SK-N-SH treated with all-trans-retinoic acid at 6 μM for 48 hours (cell line): ENCODE measurements around the gene TCERG1L.

Experiments
- ARNTL ChIP-seq: fragments of 450-650 bp; formaldehyde crosslinking; IDR thresholded peaks from 2 replicates; pipeline ENCODE4 v1.5.0; 2020; ENCODE audit warnings: low read depth, mild to moderate bottlenecking, moderate library complexity, borderline replicate concordance
- GLIS3 ChIP-seq: fragments of 250-450 bp; sonication (Bioruptor Pico); IDR thresholded peaks from 2 replicates; pipeline ENCODE4 v1.5.0; 2020; ENCODE audit warnings: mild to moderate bottlenecking, moderate library complexity
- TCF4 ChIP-seq: fragments of 250-450 bp; sonication (Bioruptor Pico); IDR thresholded peaks from 2 replicates; pipeline ENCODE4 v1.8.0; 2021; ENCODE audit warnings: mild to moderate bottlenecking, moderate library complexity, borderline replicate concordance
- ZFP30 ChIP-seq: fragments of 450-650 bp; formaldehyde crosslinking; IDR thresholded peaks from 2 replicates; pipeline ENCODE4 v1.5.0; 2022; ENCODE audit warnings: mild to moderate bottlenecking, moderate library complexity
- ZNF8 ChIP-seq: fragments of 450-650 bp; formaldehyde crosslinking; IDR thresholded peaks from 2 replicates; pipeline ENCODE4 v1.5.0; 2020; ENCODE audit warnings: mild to moderate bottlenecking, moderate library complexity
- TF ChIP-seq, protein P1 (sequence below): fragments of 250-450 bp; sonication (Bioruptor Pico); IDR thresholded peaks from 2 replicates; pipeline ENCODE4 v1.5.1; 2021; ENCODE audit warnings: mild to moderate bottlenecking, moderate library complexity
- TF ChIP-seq, protein P2 (sequence below): fragments of 250-450 bp; sonication (Bioruptor Pico); IDR thresholded peaks from 2 replicates; pipeline ENCODE4 v1.8.0; 2020; ENCODE audit warnings: mild to moderate bottlenecking, moderate library complexity, borderline replicate concordance

DNA sequence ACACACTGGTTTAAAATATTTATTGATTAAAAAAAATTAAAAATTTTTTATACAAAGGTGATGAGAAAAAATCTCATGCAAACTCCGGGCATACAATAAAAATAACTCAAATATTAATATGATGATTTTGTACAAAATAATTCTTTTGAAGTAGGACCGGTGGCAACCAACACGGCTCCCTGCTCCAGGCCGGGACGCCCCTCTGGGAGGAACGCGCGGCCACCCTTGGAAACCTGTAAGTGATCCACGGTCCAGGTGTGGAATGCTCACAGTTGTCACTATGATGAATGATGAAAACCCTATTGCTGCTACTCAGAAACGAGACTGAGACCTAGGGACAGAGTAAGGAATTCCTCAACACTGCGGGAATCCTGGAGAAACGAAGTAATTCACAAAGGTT is 219.1 kb downstream of the TCERG1L start:
- TF ChIP-seq TCF4 (CRISPR knock-in tag) = no peak
- TF ChIP-seq, protein P1, sequence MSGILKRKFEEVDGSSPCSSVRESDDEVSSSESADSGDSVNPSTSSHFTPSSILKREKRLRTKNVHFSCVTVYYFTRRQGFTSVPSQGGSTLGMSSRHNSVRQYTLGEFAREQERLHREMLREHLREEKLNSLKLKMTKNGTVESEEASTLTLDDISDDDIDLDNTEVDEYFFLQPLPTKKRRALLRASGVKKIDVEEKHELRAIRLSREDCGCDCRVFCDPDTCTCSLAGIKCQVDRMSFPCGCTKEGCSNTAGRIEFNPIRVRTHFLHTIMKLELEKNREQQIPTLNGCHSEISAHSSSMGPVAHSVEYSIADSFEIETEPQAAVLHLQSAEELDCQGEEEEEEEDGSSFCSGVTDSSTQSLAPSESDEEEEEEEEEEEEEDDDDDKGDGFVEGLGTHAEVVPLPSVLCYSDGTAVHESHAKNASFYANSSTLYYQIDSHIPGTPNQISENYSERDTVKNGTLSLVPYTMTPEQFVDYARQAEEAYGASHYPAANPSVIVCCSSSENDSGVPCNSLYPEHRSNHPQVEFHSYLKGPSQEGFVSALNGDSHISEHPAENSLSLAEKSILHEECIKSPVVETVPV = no peak
- TF ChIP-seq ZFP30 (CRISPR knock-in tag) = no peak
- TF ChIP-seq, protein P2, sequence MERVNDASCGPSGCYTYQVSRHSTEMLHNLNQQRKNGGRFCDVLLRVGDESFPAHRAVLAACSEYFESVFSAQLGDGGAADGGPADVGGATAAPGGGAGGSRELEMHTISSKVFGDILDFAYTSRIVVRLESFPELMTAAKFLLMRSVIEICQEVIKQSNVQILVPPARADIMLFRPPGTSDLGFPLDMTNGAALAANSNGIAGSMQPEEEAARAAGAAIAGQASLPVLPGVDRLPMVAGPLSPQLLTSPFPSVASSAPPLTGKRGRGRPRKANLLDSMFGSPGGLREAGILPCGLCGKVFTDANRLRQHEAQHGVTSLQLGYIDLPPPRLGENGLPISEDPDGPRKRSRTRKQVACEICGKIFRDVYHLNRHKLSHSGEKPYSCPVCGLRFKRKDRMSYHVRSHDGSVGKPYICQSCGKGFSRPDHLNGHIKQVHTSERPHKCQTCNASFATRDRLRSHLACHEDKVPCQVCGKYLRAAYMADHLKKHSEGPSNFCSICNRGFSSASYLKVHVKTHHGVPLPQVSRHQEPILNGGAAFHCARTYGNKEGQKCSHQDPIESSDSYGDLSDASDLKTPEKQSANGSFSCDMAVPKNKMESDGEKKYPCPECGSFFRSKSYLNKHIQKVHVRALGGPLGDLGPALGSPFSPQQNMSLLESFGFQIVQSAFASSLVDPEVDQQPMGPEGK (CRISPR knock-in tag) = no peak
- TF ChIP-seq GLIS3 (CRISPR knock-in tag) = no peak
- no peak for TF ChIP-seq ZNF8
- TF ChIP-seq ARNTL = no peak
